GM12873 (cell line): ENCODE results near the gene RAP1GAP.

Experiments
- TF ChIP-seq, protein P1 (sequence below): IDR thresholded peaks from 2 replicates; pipeline ENCODE4 v1.5.1; 2012; ENCODE audit warnings: low read depth, mild to moderate bottlenecking, moderate library complexity, low read length, control low read depth; ENCODE audit not compliant: insufficient read depth; ENCODE audit errors: missing control alignments

The RAP1GAP gene

DNA sequence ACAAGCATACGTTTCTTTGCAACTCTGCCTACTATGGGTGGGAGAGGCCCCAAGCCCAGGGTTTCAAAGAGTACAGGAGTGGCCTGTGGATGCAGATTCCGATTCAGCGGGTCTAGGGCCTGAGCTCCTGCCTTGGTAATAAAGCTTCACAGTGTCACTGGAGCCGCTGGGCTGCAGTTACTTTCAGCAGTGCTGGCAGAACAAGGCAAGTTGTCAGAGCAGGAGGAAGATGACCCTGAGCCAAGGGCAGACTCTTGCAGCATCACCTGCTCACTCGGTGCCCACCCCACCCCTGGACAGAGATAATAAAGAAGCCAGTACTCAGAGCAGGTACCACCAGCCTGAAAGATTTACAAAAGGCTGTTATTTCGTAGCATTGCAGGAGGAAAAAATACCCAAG, 8.0 kb upstream of the RAP1GAP start:
- TF ChIP-seq, protein P1, sequence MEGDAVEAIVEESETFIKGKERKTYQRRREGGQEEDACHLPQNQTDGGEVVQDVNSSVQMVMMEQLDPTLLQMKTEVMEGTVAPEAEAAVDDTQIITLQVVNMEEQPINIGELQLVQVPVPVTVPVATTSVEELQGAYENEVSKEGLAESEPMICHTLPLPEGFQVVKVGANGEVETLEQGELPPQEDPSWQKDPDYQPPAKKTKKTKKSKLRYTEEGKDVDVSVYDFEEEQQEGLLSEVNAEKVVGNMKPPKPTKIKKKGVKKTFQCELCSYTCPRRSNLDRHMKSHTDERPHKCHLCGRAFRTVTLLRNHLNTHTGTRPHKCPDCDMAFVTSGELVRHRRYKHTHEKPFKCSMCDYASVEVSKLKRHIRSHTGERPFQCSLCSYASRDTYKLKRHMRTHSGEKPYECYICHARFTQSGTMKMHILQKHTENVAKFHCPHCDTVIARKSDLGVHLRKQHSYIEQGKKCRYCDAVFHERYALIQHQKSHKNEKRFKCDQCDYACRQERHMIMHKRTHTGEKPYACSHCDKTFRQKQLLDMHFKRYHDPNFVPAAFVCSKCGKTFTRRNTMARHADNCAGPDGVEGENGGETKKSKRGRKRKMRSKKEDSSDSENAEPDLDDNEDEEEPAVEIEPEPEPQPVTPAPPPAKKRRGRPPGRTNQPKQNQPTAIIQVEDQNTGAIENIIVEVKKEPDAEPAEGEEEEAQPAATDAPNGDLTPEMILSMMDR: no peak

DNA sequence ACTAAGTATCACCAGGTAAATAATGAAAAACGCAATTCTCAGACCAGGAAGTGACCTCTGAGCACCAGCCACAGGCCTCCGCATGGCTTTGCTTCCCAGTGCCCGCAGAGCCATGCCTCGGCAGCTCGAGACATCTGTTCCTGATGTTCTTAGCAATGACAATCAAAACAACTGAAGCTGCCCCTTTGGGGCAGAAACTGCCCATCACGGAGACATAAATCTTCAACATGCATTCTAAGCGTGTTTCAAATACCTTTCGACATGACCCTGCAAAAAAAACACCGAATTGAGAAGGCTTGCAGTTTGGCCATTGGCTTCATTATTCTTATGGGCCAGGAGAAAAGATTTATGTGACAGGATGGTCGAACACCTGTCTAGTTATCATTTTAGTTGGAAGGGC, 5.8 kb upstream of the RAP1GAP start:
- TF ChIP-seq, protein P1: no peak

DNA sequence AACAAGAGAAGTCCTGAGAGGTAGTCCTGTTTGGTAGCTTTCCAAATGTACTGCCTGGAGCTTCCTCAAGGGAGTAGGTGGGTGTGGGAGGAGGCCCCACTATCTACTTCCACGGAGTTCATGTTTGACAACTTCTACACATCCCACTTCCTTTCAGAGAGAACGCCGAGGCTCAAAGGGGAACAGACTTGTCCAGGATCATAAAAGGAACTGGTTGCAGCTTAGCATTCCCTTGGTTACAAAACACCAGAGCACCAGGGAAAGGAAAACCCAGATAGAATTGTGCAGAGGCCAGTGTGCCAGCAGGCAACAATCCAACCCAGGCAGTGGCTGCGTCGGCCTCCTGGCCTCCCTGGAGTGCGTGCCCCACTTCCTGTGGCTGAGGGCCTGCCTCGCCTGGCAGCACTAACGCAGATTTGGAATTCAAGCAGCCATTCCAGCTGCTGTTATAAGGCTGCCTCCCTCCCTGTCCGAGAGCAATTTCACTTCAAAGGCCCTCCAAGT, 4.2 kb upstream of the RAP1GAP start:
- TF ChIP-seq, protein P1: no peak

DNA sequence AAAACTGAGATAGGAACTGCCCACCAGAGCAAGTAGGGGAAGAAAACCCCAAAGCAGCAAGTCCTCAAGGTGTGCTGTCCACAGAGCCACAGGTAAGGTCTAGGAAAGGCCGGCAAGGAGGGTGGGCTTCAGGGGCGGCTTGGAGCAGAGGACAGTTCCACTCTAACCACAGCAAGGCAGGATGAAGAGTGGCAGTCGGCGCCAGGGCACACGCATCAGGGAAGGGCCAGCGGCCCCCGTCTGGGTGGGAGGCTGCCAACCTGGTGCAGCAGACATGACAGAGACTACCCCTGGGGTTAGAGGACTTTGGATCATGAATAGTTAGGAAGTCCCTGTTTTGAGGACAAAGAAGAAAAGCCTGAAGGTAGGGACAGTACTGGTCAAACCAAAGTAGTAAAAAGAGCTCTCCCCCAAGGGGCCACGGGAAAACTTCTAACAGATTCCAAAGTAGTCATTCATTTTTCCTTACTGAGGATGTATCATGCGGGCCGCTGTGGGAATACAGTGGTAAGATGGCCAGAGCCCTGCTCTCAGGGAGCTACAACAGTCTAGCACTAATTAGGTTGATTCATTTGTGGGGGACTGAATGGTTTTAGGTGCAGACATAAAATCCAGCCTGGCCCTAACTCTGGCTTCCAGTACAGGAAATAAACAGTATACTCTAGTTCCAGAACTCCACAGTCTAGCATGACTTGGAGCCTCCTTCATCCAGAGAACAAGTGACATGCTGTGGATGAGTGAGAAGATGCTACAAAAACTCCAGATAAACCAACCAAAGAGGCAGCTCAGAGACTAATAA, 3.5 kb upstream of the RAP1GAP start:
- TF ChIP-seq, protein P1: no peak

DNA sequence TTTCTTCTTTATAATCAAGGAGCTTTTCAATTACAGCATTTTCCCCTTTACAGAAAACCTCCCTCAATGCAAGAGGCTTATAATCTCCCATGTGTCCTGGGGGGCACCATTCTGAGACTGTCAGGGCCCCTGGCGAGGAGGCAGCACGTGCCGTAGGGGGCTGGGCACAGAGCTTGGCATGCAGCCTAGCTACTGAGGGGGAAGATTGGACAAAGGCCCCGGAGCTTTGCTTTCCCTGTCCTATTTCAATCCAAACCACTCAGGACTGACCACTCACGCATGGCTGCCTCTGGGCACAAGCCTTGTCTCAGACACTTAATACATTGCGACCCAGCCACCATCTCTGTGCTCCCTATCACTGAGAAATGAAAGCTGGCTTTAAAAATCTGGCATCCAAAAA, 2.8 kb upstream of the RAP1GAP start:
- TF ChIP-seq, protein P1: no peak

DNA sequence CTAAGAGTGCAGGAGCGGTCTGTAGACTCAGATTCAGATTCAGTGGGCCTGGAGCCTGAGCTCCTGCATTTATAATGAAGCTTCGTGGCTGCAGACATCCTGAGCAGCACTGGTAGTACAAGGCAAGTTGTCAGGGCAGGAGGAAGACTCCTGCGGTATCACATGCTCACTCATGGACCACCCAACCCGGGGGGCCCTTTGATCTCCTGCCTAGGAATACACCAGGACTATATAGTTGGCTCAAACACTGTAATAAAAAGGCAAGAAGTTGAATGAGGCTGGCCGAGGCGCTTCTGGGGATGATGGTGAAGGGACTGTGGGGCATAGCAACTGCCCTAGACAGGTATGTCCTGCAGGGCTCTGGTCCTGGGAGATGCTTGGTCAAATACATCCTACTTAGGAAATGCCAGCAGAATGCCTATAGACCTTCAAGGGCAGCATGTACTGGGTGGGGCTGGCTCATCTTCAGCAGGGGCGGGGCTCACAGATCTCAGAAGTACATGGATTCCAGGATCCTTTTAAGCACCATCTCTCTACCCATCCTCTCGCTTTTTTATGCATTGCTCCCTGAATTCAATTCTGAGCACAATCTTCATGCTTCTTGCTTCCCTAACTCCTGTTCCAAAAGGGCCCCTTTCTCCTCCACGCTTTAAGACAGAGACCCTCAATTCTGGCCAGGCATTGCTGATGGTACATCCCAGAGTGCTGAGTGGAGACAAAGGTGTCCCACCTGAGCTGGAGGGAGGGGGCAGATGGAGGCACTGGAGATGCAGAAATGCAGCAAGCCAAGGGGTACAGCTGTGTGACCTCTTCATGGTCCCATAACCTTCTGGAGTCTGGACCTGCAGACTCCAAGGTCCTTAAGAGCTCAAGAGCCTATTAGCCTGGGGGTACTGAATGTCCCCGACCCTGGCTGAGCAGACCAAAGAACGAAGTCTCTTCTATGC, 2.1 kb upstream of the RAP1GAP start:
- TF ChIP-seq, protein P1: no peak
